Parathyroid adenoma (tissue), 2 donors: Measurements from ENCODE around the gene CIDEB.
A peak's percentile ranks its signal among the peaks of the same experiment; 100 is the strongest.

Experiments used
- H2AFZ ChIP-seq: fragments of 300-600 bp; sonication (generic); one replicate; pipeline ENCODE4 v1.7.0; 2017; ENCODE audit warnings: antibody characterized with exemption, mild to moderate bottlenecking
- H3K27ac ChIP-seq: fragments of 300-600 bp; sonication (generic); one replicate; pipeline ENCODE4 v1.7.0; 2017
- H3K27me3 ChIP-seq: fragments of 300-600 bp; sonication (generic); one replicate; pipeline ENCODE4 v1.7.0; 2017; ENCODE audit warnings: low read length; ENCODE audit not compliant: control insufficient read depth, insufficient read depth
- H3K36me3 ChIP-seq: fragments of 300-600 bp; sonication (generic); one replicate; pipeline ENCODE4 v1.7.0; 2017; ENCODE audit warnings: low read length; ENCODE audit not compliant: control insufficient read depth, insufficient read depth
- H3K4me1 ChIP-seq: fragments of 300-600 bp; sonication (generic); one replicate; pipeline ENCODE4 v1.7.0; 2017; ENCODE audit warnings: control low read depth
- H3K4me2 ChIP-seq: fragments of 300-600 bp; sonication (generic); one replicate; pipeline ENCODE4 v1.7.0; 2017; ENCODE audit warnings: low read length
- H3K4me3 ChIP-seq: fragments of 300-600 bp; sonication (generic); one replicate; pipeline ENCODE4 v1.7.0; 2017; ENCODE audit warnings: low read depth, low read length
- H3K79me2 ChIP-seq: fragments of 300-600 bp; sonication (generic); one replicate; pipeline ENCODE4 v1.7.0; 2017; ENCODE audit warnings: control low read depth
- H3K9ac ChIP-seq: fragments of 300-600 bp; sonication (generic); one replicate; pipeline ENCODE4 v1.7.0; 2017; ENCODE audit warnings: mild to moderate bottlenecking
- H3K9me3 ChIP-seq: fragments of 300-600 bp; sonication (generic); one replicate; pipeline ENCODE4 v1.7.0; 2017; ENCODE audit warnings: low read length; ENCODE audit not compliant: control insufficient read depth
- CTCF ChIP-seq: fragments of 300-600 bp; sonication (generic); IDR thresholded peaks from one replicate; pipeline ENCODE4 v1.7.0; 2017; ENCODE audit warnings: antibody characterized with exemption, mild to moderate bottlenecking
- donor health status: primary hyperparathyroidism.

CIDEB gene

GRCh38 chr14:24304019-24304387 lies 3.8 kb downstream of the CIDEB start:
- Histone ChIP-seq H3K4me3 (no peak overlapping the region), H3K4me1 (peaks cover 6% of the 10 kb centered on the region), H3K27ac (no peak overlapping the region), H2AFZ (no peak overlapping the region), H3K4me2 (no peak overlapping the region), H3K9me3 (no peaks in the 10 kb centered on the region), H3K79me2 (peaks cover 1% of the 10 kb centered on the region), H3K27me3 (no peaks in the 10 kb centered on the region), H3K36me3 (no peaks in the 10 kb centered on the region), H3K9ac (no peak overlapping the region)
- TF ChIP-seq CTCF = no peak

GRCh38 chr14:24300326-24300980 lies 7.3 kb downstream of the CIDEB start:
- Histone ChIP-seq H3K4me1 (peaks cover 8% of the 10 kb centered on the region), H3K27ac (no peak overlapping the region), H3K4me3 (peak overlapping the region; percentile 85), H3K9ac (no peak overlapping the region), H3K36me3 (no peaks in the 10 kb centered on the region), H2AFZ (peak overlapping the region; percentile 88), H3K4me2 (peak overlapping the region; percentile 94), H3K27me3 (no peaks in the 10 kb centered on the region), H3K9me3 (no peaks in the 10 kb centered on the region), H3K79me2 (peaks cover 8% of the 10 kb centered on the region)
- TF ChIP-seq CTCF = no peak

GRCh38 chr14:24299255-24300191 lies 8.3 kb downstream of the CIDEB start, which contains the start of the genes DHRS1 and NOP9:
Gene DHRS1 (minus strand): TSS chr14:24299780. CDS start chr14:24299106, 674 bp downstream.
Gene NOP9 (plus strand): TSS chr14:24299850. CDS start chr14:24299955, 105 bp downstream.
- Histone ChIP-seq H3K9ac (peak within 1 kb of the TSS; percentile 41), H3K4me3 (peak within 1 kb of the TSS; percentile 85), H2AFZ (peak within 1 kb of the TSS; percentile 88), H3K9me3 (no peaks in the 10 kb centered on the region), H3K27me3 (no peaks in the 10 kb centered on the region), H3K36me3 (no peaks in the 10 kb centered on the region), H3K4me2 (peak within 1 kb of the TSS; percentile 94), H3K79me2 (peaks cover 8% of the 10 kb centered on the region), H3K27ac (peak within 1 kb of the TSS; percentile 70), H3K4me1 (peaks cover 8% of the 10 kb centered on the region)
- no peak for TF ChIP-seq CTCF

GRCh38 chr14:24298892-24299254 lies 8.9 kb downstream of the CIDEB start:
- peak overlapping the region; percentile 85 for H3K4me3 ChIP-seq
- H3K27ac ChIP-seq = peak overlapping the region; percentile 70
- H3K27me3 ChIP-seq = no peaks in the 10 kb centered on the region
- peaks cover 8% of the 10 kb centered on the region for H3K4me1 ChIP-seq
- peaks cover 8% of the 10 kb centered on the region for H3K79me2 ChIP-seq
- peak overlapping the region; percentile 94 for H3K4me2 ChIP-seq
- no peaks in the 10 kb centered on the region for H3K9me3 ChIP-seq
- H3K9ac ChIP-seq = peak overlapping the region; percentile 41
- peak overlapping the region; percentile 88 for H2AFZ ChIP-seq
- no peak for TF ChIP-seq CTCF
- H3K36me3 ChIP-seq = no peaks in the 10 kb centered on the region
